Central memory CD4-positive, alpha-beta T cell (primary cell): ENCODE results near the gene LIMS3.
"Not testable (repeated sequence)": the region's sequence is repeated elsewhere in the genome, so short reads cannot be mapped to it uniquely, and the experiment has no call there.

Experiments used
- DNase-seq: peaks from one replicate; pipeline ENCODE4 v3.0.0; 2022
- total RNA-seq, 3 experiments: gene quantifications; one replicate each; lab custom pipeline; 2026; lab: John Stamatoyannopoulos, UW

LIMS3 gene
- 0 reads per million in 3 experiments for total RNA-seq

- not testable (repeated sequence) for DNase-seq
Observed at GRCh38 chr2:109898462-109899336, at the start of gene LIMS3. LIMS3 (plus strand) TSS chr2:109898688; CDS start chr2:109898729, 41 bp downstream.

DNA sequence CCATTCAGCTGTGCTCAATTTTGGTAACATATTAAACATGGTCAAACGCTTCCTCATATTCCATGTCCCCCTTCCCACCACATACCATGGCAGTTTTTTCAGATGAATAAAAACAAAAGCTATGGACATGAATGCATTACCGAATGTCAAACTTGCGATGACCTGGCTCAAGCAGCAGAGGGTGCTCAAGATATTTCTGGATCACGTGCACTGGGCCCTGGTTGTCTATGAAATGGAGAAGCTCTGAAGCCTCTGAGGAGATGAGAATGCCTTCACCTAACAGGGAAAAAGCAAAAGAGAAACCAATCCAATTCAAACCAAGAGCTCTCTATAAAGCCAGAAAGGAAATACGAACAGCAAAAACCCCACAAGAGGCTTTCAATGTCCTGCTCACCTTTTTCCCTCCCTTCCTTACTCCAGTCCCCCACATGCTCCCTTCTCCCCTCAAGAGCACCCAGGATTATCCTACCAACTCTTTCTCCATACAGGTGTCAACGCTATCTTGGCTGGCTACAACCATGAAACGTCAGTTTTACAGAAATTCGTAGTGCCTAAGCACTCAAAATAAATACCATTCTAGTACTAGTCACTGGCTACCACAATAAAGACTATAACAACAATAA is 27.2 kb upstream of the LIMS3 start:
- DNase-seq: not testable (repeated sequence)

- not testable (repeated sequence) for DNase-seq
Observed at GRCh38 chr2:109876625-109877024, 21.9 kb upstream of the LIMS3 start.

GRCh38 chr2:109882112-109882511 is 16.4 kb upstream of the LIMS3 start:
- DNase-seq: not testable (repeated sequence)

DNA sequence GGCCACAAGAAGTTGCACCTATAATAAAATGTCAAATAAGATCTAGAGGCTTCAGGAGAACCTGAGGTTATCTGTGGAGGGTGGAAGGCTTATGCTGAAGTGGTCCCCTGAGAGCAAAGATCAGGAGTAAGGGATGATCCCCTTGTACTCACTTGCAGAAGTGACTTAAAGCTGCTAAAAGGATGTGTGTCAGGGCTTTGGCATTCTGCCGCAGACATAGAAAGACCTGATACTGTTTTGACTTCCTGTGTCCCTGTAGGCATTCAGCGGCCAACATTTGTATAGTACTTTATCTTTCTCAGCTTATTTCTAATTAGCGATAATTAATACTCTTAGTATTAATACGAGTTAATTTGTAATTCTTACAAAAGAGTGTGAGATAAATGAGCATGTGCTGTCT is 10.1 kb upstream of the LIMS3 start:
- not testable (repeated sequence) for DNase-seq

DNA sequence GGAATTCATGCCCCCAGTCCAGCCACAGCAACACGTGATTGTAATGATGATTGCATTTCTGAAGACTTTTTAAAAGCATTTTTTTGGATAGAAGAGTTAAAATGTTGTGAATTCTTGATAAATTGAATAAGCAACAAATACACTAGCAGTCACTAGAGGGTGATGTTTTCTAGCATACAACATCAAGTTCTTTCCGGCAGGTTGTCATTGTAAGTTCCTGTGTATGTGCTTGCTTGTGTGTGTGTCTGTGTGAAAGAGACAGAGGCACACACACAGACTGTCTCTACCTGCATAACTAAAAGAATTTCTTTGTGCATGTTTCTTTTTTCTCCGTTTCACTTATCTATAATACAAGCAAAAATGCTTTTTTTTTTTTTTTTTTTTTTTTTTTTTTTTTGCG is 8.6 kb upstream of the LIMS3 start:
- DNase-seq: not testable (repeated sequence)

DNA sequence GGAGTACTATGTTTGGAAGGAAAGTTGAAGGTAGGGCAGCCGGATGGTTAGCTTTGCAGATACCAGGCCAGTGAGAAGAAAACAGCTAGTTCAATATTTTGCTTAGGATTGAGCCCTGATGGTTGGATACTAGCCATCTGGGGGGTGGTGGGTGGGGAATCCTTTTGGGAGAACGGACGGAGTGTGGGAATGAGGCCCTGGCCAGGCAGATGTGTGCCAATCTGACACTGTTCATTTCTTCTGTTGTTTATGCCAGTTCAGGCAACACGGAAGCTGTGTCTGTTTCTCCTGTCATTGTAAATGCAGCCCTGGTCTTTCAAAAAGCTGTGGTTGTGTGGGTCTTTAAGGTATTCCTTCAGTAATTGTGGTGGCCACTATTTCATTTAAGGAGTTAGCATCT is 7.5 kb upstream of the LIMS3 start:
- not testable (repeated sequence) for DNase-seq

DNA sequence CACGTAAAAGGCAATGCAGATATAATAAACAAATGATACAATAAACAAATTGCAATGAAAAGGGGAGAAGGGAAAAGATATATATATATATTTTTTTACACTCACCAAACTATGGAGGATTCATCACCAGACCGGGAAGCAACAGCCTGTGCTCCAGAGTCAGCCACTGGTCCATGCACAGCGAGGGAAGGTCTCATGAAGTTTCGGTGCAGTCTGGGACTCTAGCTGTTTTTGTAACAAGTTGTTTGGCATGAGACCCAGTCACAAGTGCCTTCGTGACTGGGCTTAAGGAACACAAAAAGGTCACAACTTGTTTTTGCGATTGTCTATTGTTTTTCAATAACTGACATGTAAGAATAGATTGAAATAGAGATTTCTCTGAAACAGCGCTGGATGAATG is 4.8 kb upstream of the LIMS3 start:
- DNase-seq: not testable (repeated sequence)

GRCh38 chr2:109894141-109894540 is 4.3 kb upstream of the LIMS3 start:
- not testable (repeated sequence) for DNase-seq

GRCh38 chr2:109895090-109895869 is 3.2 kb upstream of the LIMS3 start:
- not testable (repeated sequence) for DNase-seq

DNA sequence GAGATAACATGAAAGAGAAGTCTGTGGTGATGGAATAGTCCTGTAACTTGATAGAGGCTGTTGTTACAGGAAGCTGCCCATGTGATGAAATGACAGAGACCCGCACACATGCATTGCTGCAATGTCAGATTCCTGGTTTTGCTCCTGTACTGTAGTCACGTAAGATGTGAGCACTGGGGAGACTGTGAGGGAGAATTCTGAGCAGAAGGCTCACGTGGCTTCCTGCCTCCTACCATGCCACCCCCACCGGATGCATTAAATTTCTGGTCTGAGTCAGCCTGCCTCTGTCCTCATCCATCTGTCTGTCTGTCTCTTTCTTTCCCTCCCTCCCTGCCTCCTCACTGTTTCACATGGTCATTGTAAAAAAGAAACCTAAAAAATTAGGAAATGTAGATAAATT is 2.3 kb upstream of the LIMS3 start:
- DNase-seq: not testable (repeated sequence)

GRCh38 chr2:109897769-109898461 is 573 bp upstream of the LIMS3 start:
- not testable (repeated sequence) for DNase-seq

DNA sequence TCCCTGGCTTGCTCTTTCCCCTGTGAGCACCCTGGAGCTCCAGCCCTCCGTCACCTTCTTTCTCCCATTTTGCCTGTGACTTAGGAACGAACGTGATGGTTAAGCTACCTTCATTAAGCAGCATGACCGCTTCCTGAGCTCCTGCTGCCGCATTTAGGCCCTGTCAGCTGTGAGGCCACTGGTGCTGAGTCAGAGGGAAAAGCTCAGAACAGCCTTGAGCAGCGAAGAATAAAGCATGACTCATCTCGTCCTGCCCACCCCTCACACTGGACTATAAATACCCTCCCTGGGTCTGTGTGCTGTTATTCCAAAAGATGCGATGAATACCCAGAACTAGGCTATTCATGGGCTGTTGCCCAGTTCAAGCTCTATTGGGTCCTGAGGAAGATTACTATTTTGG is 7.3 kb downstream of the LIMS3 start:
- DNase-seq: not testable (repeated sequence)

- not testable (repeated sequence) for DNase-seq
Observed at GRCh38 chr2:109908626-109909025, 10.1 kb downstream of the LIMS3 start.

DNA sequence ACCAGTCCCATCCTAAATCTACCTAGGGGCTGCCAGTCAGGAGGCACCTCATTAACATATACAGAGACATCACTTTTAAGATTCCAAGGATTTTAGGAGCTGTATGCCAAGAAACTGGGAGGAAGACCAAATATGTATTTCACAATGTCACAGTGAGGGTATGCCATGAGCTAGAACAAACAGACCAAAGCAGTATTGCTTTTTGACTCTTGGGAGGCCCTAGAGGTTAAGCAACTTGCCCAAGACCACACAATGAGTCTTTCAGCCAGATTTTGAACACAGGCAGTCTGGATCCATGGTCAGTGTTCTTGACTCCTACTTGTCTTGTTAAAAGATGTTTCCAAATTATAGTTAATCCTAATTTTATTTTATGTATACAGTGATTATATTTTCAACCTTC is 12.3 kb downstream of the LIMS3 start:
- DNase-seq: not testable (repeated sequence)

- DNase-seq: not testable (repeated sequence)
Observed at GRCh38 chr2:109913911-109914310, 15.4 kb downstream of the LIMS3 start.

DNA sequence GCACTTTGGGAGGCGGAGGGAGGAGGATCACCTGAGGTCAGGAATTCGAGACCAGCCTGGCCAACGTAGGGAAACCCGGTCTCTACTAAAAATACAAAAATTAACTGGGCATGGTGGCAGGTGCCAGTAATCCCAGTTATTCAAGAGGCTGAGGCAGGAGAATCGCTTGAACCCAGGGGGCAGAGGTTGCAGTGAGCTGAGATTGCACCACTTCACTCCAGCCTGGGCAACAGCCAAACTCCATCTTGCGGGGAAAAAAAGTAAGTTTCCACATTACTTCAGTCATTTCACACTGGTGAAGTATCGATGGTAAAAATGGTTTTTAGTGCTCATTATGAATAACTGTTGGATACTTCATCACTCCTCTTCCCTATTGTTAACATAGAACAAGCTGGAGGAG is 16.1 kb downstream of the LIMS3 start:
- DNase-seq: not testable (repeated sequence)

DNA sequence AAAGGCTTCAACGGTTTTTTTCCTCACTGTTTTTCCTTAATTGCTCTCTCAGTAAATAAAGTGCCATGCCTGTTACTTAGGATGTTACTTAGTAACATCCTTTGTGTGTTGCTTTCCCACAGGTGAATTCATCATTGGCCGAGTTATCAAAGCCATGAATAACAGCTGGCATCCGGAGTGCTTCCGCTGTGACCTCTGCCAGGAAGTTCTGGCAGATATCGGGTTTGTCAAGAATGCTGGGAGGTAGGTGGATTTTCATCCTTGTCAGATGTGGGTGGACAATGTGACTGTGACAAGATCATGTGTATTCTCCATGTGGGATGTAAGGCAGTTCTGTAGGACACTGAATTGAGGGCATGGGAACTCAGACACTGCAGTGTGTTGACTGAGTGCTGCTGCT is 17.3 kb downstream of the LIMS3 start:
- DNase-seq: not testable (repeated sequence)

DNA sequence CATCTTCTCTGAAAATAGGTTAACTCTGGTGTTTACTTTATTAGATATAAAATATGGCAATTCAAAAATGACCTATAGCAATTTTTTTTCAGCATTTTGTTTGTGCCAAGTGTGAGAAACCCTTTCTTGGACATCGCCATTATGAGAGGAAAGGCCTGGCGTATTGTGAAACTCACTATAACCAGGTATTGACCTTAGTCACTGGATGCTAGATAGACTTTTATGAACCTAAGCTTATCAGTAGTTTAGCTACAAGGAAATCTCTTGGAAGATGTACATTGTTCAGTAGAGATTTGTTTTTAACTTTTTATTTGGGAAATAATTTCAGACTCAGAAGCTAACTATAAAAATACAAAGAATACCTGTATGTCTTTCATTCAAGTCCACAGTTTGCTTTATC is 21.7 kb downstream of the LIMS3 start:
- DNase-seq: not testable (repeated sequence)

DNA sequence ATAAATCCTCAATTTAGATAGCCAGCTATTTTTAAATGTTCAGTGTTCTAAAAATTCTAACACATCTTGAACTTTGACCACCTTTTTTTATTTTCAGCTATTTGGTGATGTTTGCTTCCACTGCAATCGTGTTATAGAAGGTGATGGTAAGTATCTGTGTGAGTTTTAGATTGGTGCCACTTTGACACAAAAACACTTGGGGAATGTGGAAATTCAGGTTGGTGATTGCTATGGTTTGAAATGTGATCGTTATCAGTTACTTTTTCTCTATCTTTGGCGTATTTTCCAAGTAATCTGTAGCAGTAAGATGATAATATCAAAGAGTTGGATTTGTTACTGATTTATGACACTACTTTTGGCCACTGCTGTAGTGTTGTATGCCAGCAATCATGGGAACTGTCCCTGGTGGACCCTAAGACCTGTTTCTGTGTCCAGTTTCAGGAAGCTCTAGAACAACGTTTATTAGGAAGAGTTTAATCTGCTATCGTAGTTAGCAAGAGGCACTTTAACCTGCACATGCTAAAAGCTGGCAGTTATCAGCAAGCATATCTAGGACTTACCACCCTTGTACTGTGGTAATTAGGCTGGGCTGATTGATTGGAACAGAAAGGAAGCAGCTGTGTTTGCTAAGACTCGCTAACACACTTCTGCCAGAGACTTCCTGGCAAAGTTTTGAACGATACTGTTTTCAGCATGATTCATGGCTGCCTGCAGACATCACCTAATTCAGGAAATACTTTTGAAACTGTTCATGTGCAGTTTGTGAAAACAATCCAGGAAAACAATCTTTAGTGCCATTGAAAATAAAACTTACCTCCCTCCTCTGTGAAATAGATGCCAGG is 23.3 kb downstream of the LIMS3 start:
- DNase-seq: not testable (repeated sequence)

DNA sequence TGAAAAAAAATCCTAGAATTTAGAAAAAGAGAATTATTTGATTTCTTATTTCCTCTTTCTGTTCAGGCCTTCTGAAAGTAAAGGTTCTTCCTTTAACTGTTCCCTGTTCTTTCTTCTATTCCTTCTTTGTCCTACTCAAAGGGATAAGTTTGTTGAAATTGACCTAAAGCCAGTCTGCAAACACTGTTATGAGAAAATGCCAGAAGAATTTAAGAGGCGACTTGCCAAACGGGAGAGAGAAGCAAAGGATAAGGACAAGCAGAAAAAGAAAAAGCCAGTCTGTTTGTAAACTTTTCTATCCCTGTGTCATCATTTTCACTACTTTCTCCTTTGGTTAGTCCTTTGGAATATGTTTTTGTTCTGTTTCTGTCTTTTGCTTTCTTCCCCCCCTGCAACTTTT is 26.0 kb downstream of the LIMS3 start:
- DNase-seq: not testable (repeated sequence)
